GM20431 (cell line): ENCODE data around the gene CD40.
"Not testable (repeated sequence)": the region's sequence is repeated elsewhere in the genome, so short reads cannot be mapped to it uniquely, and the experiment has no call there.

ENCODE experiments used
- in situ Hi-C: fragments of 300-500 bp; cut with MseI, MboI; formaldehyde crosslinking; loops from one replicate; pipeline ENCODE4 v1.15.0; 2020; ENCODE audit warnings: low sequenced_read_pairs; ENCODE audit not compliant: unreplicated experiment

Gene CD40

GRCh38 chr20:46091622-46092535 lies 26.2 kb upstream of the CD40 start:
- in situ Hi-C loops: not testable (repeated sequence)

- in situ Hi-C loops: no loop called here
Measured at GRCh38 chr20:46093531-46093930, 24.6 kb upstream of the CD40 start.

- in situ Hi-C loops: no loop called here
Measured at GRCh38 chr20:46099491-46100287, 18.4 kb upstream of the CD40 start.

- in situ Hi-C loops: not testable (repeated sequence)
Measured at GRCh38 chr20:46100444-46100843, 17.7 kb upstream of the CD40 start.

GRCh38 chr20:46100988-46101387 lies 17.1 kb upstream of the CD40 start:
- in situ Hi-C loops: no loop called here

- in situ Hi-C loops: no loop called here
Measured at GRCh38 chr20:46101957-46102356, 16.2 kb upstream of the CD40 start.

GRCh38 chr20:46102940-46103339 lies 15.2 kb upstream of the CD40 start:
- in situ Hi-C loops: no loop called here

- in situ Hi-C loops: no loop called here
Measured at GRCh38 chr20:46104262-46104661, 13.9 kb upstream of the CD40 start.

- in situ Hi-C loops: no loop called here
Measured at GRCh38 chr20:46107061-46107460, 11.1 kb upstream of the CD40 start.

- in situ Hi-C loops: no loop called here
Measured at GRCh38 chr20:46108435-46108841, 9.7 kb upstream of the CD40 start.

- in situ Hi-C loops: no loop called here
Measured at GRCh38 chr20:46108976-46109375, 9.1 kb upstream of the CD40 start.

GRCh38 chr20:46111028-46111835 lies 6.9 kb upstream of the CD40 start:
- in situ Hi-C loops: no loop called here

- in situ Hi-C loops: no loop called here
Measured at GRCh38 chr20:46111836-46112212, 6.3 kb upstream of the CD40 start.

- in situ Hi-C loops: no loop called here
Measured at GRCh38 chr20:46112430-46113112, 5.5 kb upstream of the CD40 start.

GRCh38 chr20:46113113-46113470 lies 5.0 kb upstream of the CD40 start:
- in situ Hi-C loops: no loop called here

- in situ Hi-C loops: no loop called here
Measured at GRCh38 chr20:46114449-46114848, 3.7 kb upstream of the CD40 start.

- in situ Hi-C loops: no loop called here
Measured at GRCh38 chr20:46118481-46119020, 437 bp downstream of the CD40 start.

GRCh38 chr20:46119028-46119546 lies 973 bp downstream of the CD40 start:
- in situ Hi-C loops: no loop called here

- in situ Hi-C loops: no loop called here
Measured at GRCh38 chr20:46119547-46119946, 1.4 kb downstream of the CD40 start.
